ENCODE data around the gene PNMA1. TPM values are rescaled to one million over a fixed set of nuclear protein-coding genes. Genes with fewer than 3 reads are reported as not detected.

Gene PNMA1
- total and polyA plus RNA-seq, 2 of the 13 experiments (the other 11 are each of a cell fraction or from before 2014, with no cell fraction given) = 7.0 to 8.3 TPM

DNA sequence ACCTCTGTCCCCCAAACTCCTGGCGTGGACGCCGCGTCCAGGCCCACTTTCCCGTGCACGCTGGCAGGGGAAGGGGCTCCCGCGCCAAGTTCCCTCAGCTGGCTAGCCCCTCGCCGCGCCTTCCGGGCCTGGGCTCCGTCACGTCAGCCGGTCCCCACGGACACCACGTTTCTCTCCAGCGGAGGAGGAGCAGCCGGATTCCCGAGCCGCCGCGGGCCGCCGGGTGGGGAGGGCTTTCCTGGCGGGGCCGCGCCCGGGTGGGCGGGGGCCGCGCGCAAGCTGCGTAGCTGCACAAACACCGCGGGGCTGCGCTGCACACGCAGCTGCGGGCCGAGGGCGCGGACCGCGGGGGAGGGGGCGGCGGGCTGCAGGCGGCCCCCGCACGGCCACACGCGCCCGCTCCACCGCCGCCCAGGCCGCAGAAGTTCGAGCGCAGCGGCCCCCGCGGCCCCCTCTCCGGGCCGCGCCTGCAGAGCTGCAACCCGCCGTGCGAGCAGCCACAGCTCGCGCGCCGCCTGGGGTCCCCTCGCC is 45.1 kb upstream of the PNMA1 start (continued):
- no peak for TF ChIP-seq ZBED4 (CRISPR knock-in tag; IDR thresholded peaks at IDR 0.05; ENCODE audit: borderline replicate concordance)
- TF ChIP-seq ELF4 (CRISPR knock-in tag; IDR thresholded peaks at IDR 0.05; ENCODE audit: borderline replicate concordance) = no peak
- TF ChIP-seq, protein P1, sequence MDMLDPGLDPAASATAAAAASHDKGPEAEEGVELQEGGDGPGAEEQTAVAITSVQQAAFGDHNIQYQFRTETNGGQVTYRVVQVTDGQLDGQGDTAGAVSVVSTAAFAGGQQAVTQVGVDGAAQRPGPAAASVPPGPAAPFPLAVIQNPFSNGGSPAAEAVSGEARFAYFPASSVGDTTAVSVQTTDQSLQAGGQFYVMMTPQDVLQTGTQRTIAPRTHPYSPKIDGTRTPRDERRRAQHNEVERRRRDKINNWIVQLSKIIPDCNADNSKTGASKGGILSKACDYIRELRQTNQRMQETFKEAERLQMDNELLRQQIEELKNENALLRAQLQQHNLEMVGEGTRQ (IDR thresholded peaks at IDR 0.05; ENCODE audit: low read depth, low read length) = no peak
- TF ChIP-seq, protein P1 (CRISPR knock-in tag; IDR thresholded peaks at IDR 0.05; ENCODE audit: borderline replicate concordance) = no peak
- peak; percentile 83 for TF ChIP-seq ZBTB14 (CRISPR knock-in tag; IDR thresholded peaks at IDR 0.05)
- 0 out of 2 replicates have a peak, but pooled peaks have one; percentile 13 for TF ChIP-seq ZNF768 (CRISPR knock-in tag; IDR thresholded peaks at IDR 0.05)
- no peak for TF ChIP-seq ZMYM4 (CRISPR knock-in tag; IDR thresholded peaks at IDR 0.05)
- TF ChIP-seq, protein P2, sequence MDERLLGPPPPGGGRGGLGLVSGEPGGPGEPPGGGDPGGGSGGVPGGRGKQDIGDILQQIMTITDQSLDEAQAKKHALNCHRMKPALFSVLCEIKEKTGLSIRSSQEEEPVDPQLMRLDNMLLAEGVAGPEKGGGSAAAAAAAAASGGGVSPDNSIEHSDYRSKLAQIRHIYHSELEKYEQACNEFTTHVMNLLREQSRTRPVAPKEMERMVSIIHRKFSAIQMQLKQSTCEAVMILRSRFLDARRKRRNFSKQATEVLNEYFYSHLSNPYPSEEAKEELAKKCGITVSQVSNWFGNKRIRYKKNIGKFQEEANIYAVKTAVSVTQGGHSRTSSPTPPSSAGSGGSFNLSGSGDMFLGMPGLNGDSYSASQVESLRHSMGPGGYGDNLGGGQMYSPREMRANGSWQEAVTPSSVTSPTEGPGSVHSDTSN (CRISPR knock-in tag; IDR thresholded peaks at IDR 0.05) = no peak
- TF ChIP-seq, protein P3, sequence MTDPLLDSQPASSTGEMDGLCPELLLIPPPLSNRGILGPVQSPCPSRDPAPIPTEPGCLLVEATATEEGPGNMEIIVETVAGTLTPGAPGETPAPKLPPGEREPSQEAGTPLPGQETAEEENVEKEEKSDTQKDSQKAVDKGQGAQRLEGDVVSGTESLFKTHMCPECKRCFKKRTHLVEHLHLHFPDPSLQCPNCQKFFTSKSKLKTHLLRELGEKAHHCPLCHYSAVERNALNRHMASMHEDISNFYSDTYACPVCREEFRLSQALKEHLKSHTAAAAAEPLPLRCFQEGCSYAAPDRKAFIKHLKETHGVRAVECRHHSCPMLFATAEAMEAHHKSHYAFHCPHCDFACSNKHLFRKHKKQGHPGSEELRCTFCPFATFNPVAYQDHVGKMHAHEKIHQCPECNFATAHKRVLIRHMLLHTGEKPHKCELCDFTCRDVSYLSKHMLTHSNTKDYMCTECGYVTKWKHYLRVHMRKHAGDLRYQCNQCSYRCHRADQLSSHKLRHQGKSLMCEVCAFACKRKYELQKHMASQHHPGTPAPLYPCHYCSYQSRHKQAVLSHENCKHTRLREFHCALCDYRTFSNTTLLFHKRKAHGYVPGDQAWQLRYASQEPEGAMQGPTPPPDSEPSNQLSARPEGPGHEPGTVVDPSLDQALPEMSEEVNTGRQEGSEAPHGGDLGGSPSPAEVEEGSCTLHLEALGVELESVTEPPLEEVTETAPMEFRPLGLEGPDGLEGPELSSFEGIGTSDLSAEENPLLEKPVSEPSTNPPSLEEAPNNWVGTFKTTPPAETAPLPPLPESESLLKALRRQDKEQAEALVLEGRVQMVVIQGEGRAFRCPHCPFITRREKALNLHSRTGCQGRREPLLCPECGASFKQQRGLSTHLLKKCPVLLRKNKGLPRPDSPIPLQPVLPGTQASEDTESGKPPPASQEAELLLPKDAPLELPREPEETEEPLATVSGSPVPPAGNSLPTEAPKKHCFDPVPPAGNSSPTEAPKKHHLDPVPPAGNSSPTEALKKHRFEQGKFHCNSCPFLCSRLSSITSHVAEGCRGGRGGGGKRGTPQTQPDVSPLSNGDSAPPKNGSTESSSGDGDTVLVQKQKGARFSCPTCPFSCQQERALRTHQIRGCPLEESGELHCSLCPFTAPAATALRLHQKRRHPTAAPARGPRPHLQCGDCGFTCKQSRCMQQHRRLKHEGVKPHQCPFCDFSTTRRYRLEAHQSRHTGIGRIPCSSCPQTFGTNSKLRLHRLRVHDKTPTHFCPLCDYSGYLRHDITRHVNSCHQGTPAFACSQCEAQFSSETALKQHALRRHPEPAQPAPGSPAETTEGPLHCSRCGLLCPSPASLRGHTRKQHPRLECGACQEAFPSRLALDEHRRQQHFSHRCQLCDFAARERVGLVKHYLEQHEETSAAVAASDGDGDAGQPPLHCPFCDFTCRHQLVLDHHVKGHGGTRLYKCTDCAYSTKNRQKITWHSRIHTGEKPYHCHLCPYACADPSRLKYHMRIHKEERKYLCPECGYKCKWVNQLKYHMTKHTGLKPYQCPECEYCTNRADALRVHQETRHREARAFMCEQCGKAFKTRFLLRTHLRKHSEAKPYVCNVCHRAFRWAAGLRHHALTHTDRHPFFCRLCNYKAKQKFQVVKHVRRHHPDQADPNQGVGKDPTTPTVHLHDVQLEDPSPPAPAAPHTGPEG (CRISPR knock-in tag; IDR thresholded peaks at IDR 0.05) = 0 out of 2 replicates have a peak, but pooled peaks have one; percentile 51
- TF ChIP-seq FOXK2 (IDR thresholded peaks at IDR 0.05) = no peak
- TF ChIP-seq BRD4 (CRISPR knock-in tag; IDR thresholded peaks at IDR 0.05) = no peak
- TF ChIP-seq, protein P4, sequence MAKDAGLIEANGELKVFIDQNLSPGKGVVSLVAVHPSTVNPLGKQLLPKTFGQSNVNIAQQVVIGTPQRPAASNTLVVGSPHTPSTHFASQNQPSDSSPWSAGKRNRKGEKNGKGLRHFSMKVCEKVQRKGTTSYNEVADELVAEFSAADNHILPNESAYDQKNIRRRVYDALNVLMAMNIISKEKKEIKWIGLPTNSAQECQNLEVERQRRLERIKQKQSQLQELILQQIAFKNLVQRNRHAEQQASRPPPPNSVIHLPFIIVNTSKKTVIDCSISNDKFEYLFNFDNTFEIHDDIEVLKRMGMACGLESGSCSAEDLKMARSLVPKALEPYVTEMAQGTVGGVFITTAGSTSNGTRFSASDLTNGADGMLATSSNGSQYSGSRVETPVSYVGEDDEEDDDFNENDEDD (CRISPR knock-in tag; IDR thresholded peaks at IDR 0.05; ENCODE audit: borderline replicate concordance) = no peak; the same call in 1 of the 2 replicates
- TF ChIP-seq ZNF674 (CRISPR knock-in tag; IDR thresholded peaks at IDR 0.05; ENCODE audit: low read depth) = no peak

Data from HepG2 (cell line).